K562 (cell line): Measurements from ENCODE around the gene DMGDH. TPM values are rescaled to one million over a fixed set of nuclear protein-coding genes. Genes with fewer than 3 reads are reported as not detected.

ENCODE experiments used
- ATAC-seq: fragments of 200-7000 bp; cut with Tn5 transposase; 3 replicates; pipeline ENCODE4 v1.9.1; 2020; ENCODE audit warnings: moderate library complexity
- BruUV-seq: library from RNA; stranded (reverse); fragments of 400-500 nt; replicated peaks from 2 replicates; lab custom pipeline; 2021; lab: Mats Ljungman, UMichigan
- CTCF ChIA-PET: fragments of 300-600 bp; formaldehyde crosslinking; extraction: SDS; loops from one replicate; lab custom pipeline; 2021; ENCODE audit warnings: low intra/inter-chr PET ratio; lab: Yijun Ruan, JAX
- POLR2A ChIA-PET: fragments of 300-600, 350-650 bp; sonication (Branson Sonifier 250); formaldehyde crosslinking; extraction: SDS; loops from one replicate; lab custom pipeline; 2021; ENCODE audit warnings: antibody characterized with exemption, inconsistent platforms; lab: Yijun Ruan, JAX
- DNase-seq, 4 experiments: peaks; one replicate each; pipeline versions ENCODE4 v3.0.0 to v3.0.0-alpha.2; 2011 to 2018; ENCODE audit warnings: low spot score in 3 of 4, mixed read lengths in 3 of 4; ENCODE audit errors: extremely low read depth in 1 of 4
- FAIRE-seq: peaks from 2 replicates; lab custom pipeline; 2011; peaks lifted over from hg19 to GRCh38; lab: Jason Lieb, UNC
- H2AFZ ChIP-seq: 2 replicates; pipeline ENCODE4 v1.6.0; 2011; ENCODE audit warnings: low read depth, low read length, control low read depth, inconsistent platforms
- H3K27ac ChIP-seq: fragments of 200-600 bp; 3 replicates; pipeline ENCODE4 v1.8.0; 2011; ENCODE audit warnings: low read depth, mild to moderate bottlenecking, control low read depth, inconsistent platforms, low read length, moderate library complexity, mixed read lengths; ENCODE audit errors: extremely low read depth
- H3K27me3 ChIP-seq, 2 experiments: fragments of 300-600 bp in 1 of 2; 2 replicates in 1 of 2; 3 replicates in 1 of 2; pipeline versions ENCODE4 v1.6.0 to v1.8.0; 2011; ENCODE audit warnings: inconsistent platforms in 2 of 2, low read length in 2 of 2, mild to moderate bottlenecking in 1 of 2, mixed read lengths in 1 of 2, moderate library complexity in 1 of 2; ENCODE audit not compliant: control insufficient read depth in 2 of 2, insufficient read depth in 2 of 2
- H3K36me3 ChIP-seq: fragments of 300-600 bp; 3 replicates; pipeline ENCODE4 v1.8.0; 2011; ENCODE audit warnings: mild to moderate bottlenecking, low read length, inconsistent platforms; ENCODE audit not compliant: control insufficient read depth, insufficient read depth
- H3K4me1 ChIP-seq, 2 experiments: fragments of 200-600 bp in 1 of 2; replicated peaks in 1 of 2; 2 replicates in 1 of 2; 3 replicates in 1 of 2; pipeline versions ENCODE4 v1.5.1 to v1.8.0; 2011; ENCODE audit warnings: inconsistent platforms in 2 of 2, low read length in 2 of 2, mild to moderate bottlenecking in 1 of 2, mixed read lengths in 1 of 2, moderate library complexity in 1 of 2; ENCODE audit not compliant: control insufficient read depth in 2 of 2, insufficient read depth in 2 of 2
- H3K4me2 ChIP-seq: 2 replicates; pipeline ENCODE4 v1.6.1; 2011; ENCODE audit warnings: low read length, control low read depth, inconsistent platforms, mixed read lengths; ENCODE audit not compliant: insufficient read depth
- H3K4me3 ChIP-seq: fragments of 200-600 bp; sonication (generic), shearing (Covaris generic); 2 replicates; pipeline ENCODE4 v1.5.1; 2016; ENCODE audit warnings: control low read depth, inconsistent platforms
- H3K79me2 ChIP-seq: fragments of 200-600 bp; 3 replicates; pipeline ENCODE4 v1.8.0; 2011; ENCODE audit warnings: low read length, inconsistent platforms; ENCODE audit not compliant: control insufficient read depth, insufficient read depth
- H3K9ac ChIP-seq, 2 experiments: 2 replicates each; pipeline versions ENCODE4 v1.6.0 to v1.6.1; 2011; ENCODE audit warnings: low read depth in 2 of 2, low read length in 2 of 2, control low read depth in 1 of 2, inconsistent platforms in 1 of 2, mild to moderate bottlenecking in 1 of 2, mixed read lengths in 1 of 2; ENCODE audit not compliant: insufficient read depth in 1 of 2
- H3K9me1 ChIP-seq: one replicate; pipeline ENCODE4 v1.6.0; 2011; ENCODE audit warnings: inconsistent platforms, mild to moderate bottlenecking, low read length, moderate library complexity; ENCODE audit not compliant: control insufficient read depth, insufficient read depth
- H3K9me3 ChIP-seq: replicated peaks from 2 replicates; pipeline ENCODE4 v1.5.1; 2011; ENCODE audit warnings: low read depth, low read length, inconsistent platforms; ENCODE audit not compliant: control insufficient read depth, insufficient read depth
- H4K20me1 ChIP-seq: replicated peaks from 2 replicates; pipeline ENCODE4 v1.6.1; 2011; ENCODE audit warnings: low read length, inconsistent platforms, mixed read lengths; ENCODE audit not compliant: control insufficient read depth, insufficient read depth
- ELF2 ChIP-seq: fragments of 250-450 bp; sonication (Bioruptor Pico); IDR thresholded peaks from 2 replicates; pipeline ENCODE4 v1.5.0; 2021; ENCODE audit warnings: mild to moderate bottlenecking
- ELF4 ChIP-seq: fragments of 450-650 bp; formaldehyde crosslinking; IDR thresholded peaks from 2 replicates; pipeline ENCODE4 v1.4.0; 2022; ENCODE audit warnings: missing genetic modification characterization
- EWSR1 ChIP-seq: fragments of 450-650 bp; IDR thresholded peaks from 2 replicates; pipeline ENCODE4 v1.6.1; 2018; ENCODE audit warnings: borderline replicate concordance, mild to moderate bottlenecking, low read depth, moderate library complexity; ENCODE audit not compliant: partially characterized antibody
- GTF2A2 ChIP-seq: IDR thresholded peaks from 2 replicates; pipeline ENCODE4 v1.6.1; 2016; ENCODE audit warnings: mild to moderate bottlenecking, missing genetic modification characterization, missing compliant biosample characterization
- HDAC6 ChIP-seq: IDR thresholded peaks from 2 replicates; pipeline ENCODE4 v1.6.1; 2012; ENCODE audit warnings: low read depth, mild to moderate bottlenecking, control low read depth, inconsistent platforms, low read length, moderate library complexity
- HNRNPLL ChIP-seq: fragments of 200-400 bp; formaldehyde crosslinking; IDR thresholded peaks from 2 replicates; pipeline ENCODE4 v1.6.1; 2017; ENCODE audit warnings: low read length, low read depth, mild to moderate bottlenecking; ENCODE audit not compliant: poor library complexity, severe bottlenecking
- MCM7 ChIP-seq, 2 experiments: fragments of 450-650 bp; IDR thresholded peaks; 2 replicates each; pipeline ENCODE4 v1.6.1; 2016 to 2018
- MLLT1 ChIP-seq, 2 experiments: fragments of 450-650 bp; IDR thresholded peaks; 2 replicates each; pipeline ENCODE4 v1.6.1; 2016
- PREB ChIP-seq: sonication (generic); formaldehyde crosslinking; IDR thresholded peaks from 2 replicates; pipeline ENCODE4 v1.8.1; 2023; ENCODE audit warnings: mild to moderate bottlenecking, missing genetic modification reagents
- SP2 ChIP-seq: IDR thresholded peaks from 2 replicates; pipeline ENCODE4 v1.6.1; 2011; ENCODE audit warnings: mild to moderate bottlenecking, low read depth, low read length, moderate library complexity; ENCODE audit not compliant: poor library complexity, severe bottlenecking; ENCODE audit errors: extremely low read depth
- TFAM ChIP-seq: fragments of 250-450 bp; sonication (Bioruptor Pico); conservative IDR thresholded peaks from 2 replicates; pipeline ENCODE4 v1.5.0; 2021; ENCODE audit warnings: mild to moderate bottlenecking, moderate library complexity
- XRCC3 ChIP-seq: fragments of 450-650 bp; IDR thresholded peaks from 2 replicates; pipeline ENCODE4 v1.6.1; 2017; ENCODE audit warnings: mild to moderate bottlenecking, moderate library complexity
- ZBTB9 ChIP-seq: fragments of 450-650 bp; formaldehyde crosslinking; IDR thresholded peaks from 2 replicates; pipeline ENCODE4 v1.4.0; 2020; ENCODE audit warnings: mild to moderate bottlenecking, moderate library complexity
- ZC3H11A ChIP-seq: IDR thresholded peaks from 2 replicates; pipeline ENCODE4 v1.6.1; 2012; ENCODE audit warnings: low read depth, low read length, improper control_type of control experiment
- ZNF41 ChIP-seq: fragments of 250-450 bp; sonication (Bioruptor Pico); conservative IDR thresholded peaks from 2 replicates; pipeline ENCODE4 v1.4.0; 2020; ENCODE audit warnings: mild to moderate bottlenecking
- ZSCAN32 ChIP-seq: fragments of 450-650 bp; formaldehyde crosslinking; IDR thresholded peaks from 2 replicates; pipeline ENCODE4 v1.4.0; 2020; ENCODE audit warnings: mild to moderate bottlenecking, moderate library complexity
- WGBS: fragments of 100-300 bp; shearing (Covaris generic); methylation state at CpG from one replicate; pipeline ENCODE4 v1.1.6; 2016; ENCODE audit warnings: low coverage, mixed read lengths; ENCODE audit not compliant: insufficient coverage; ENCODE audit errors: missing lambda C conversion rate; 5-methylcytosine and 5-hydroxymethylcytosine counted together
- in situ Hi-C: fragments of 300-500 bp; cut with MboI; formaldehyde crosslinking; loops from 4 replicates; pipeline ENCODE4 v1.15.0; 2018; ENCODE audit warnings: inconsistent platforms, mixed read lengths
- intact Hi-C: fragments of 100-400 bp; cut with micrococcal nuclease; formaldehyde crosslinking; loops from 2 replicates; pipeline ENCODE4 v1.14.2; 2022
- polyA plus RNA-seq, 8 experiments: library from polyadenylated mRNA; depleted of rRNA in 4 of 8; stranded (reverse) in 5 of 8; unstranded in 3 of 8; fragments of >200 nt; fragmentation: Nextera tagmentation in 2 of 8; fragmentation: Illumina TruSeq in 1 of 8; extraction: Ambion mirVana in 2 of 8; extraction: Trizol in 1 of 8; gene quantifications; 2 replicates each; pipeline versions ENCODE4 v1.2.1 to v1.2.3, GENCODE V29; 2011 to 2014; ENCODE audit warnings: inconsistent platforms in 1 of 8, missing spikeins in 1 of 8
- total RNA-seq, 7 experiments: library from RNA; depleted of rRNA in 6 of 7; stranded (reverse); fragments of >200 nt in 6 of 7; fragmentation: Illumina TruSeq in 2 of 7; extraction: Trizol in 2 of 7; gene quantifications; 2 replicates each; pipeline versions ENCODE4 v1.2.1 to v1.2.3, GENCODE V29; 2011 to 2021; ENCODE audit warnings: low replicate concordance in 1 of 7

The DMGDH gene
- total and polyA plus RNA-seq, 9 of the 15 experiments (the other 6 are each of a cell fraction or from before 2014, with no cell fraction given): 0.13 to 0.58 TPM; not detected in 7

- H4K20me1 ChIP-seq: no peaks in the 10 kb centered on the region; the same call in 1 of the 2 replicates
- TF ChIP-seq ELF2: no peak
- no peak for TF ChIP-seq MLLT1 (IDR thresholded peaks at IDR 0.05)
- no peak for TF ChIP-seq GTF2A2
- TF ChIP-seq ZBTB9 (CRISPR knock-in tag): no peak
- TF ChIP-seq ZSCAN32 (CRISPR knock-in tag): no peak
- TF ChIP-seq ZNF41 (CRISPR knock-in tag): no peak
- TF ChIP-seq MCM7 (IDR thresholded peaks at IDR 0.05): no peak
- no peak for TF ChIP-seq XRCC3
- no peak for TF ChIP-seq SP2
- TF ChIP-seq PREB (CRISPR knock-in tag): no peak
- no peak for TF ChIP-seq ELF4 (CRISPR knock-in tag)
- TF ChIP-seq TFAM (CRISPR knock-in tag): no peak
- no peak for TF ChIP-seq HDAC6
- TF ChIP-seq ZC3H11A: no peak
- no peak for TF ChIP-seq EWSR1
- no peak for TF ChIP-seq HNRNPLL
- H3K79me2 ChIP-seq: no peaks in the 10 kb centered on the region
- CTCF ChIA-PET: no interaction called here
- POLR2A ChIA-PET: interaction anchor here (0.6 to 2.3 kb wide), 2 partner anchors 9 to 1066 kb away, joined by 3 to 12 read pairs; partner anchors contain the start of gene ARSB
- no peaks in the 10 kb centered on the region for H3K4me1 ChIP-seq
- H3K4me3 ChIP-seq: no peak overlapping the region
- no peak for FAIRE-seq
- no peak for ATAC-seq
- H2AFZ ChIP-seq: no peak overlapping the region
- no peak overlapping the region for H3K9ac ChIP-seq
- no TSS peak for BruUV-seq
- no peak overlapping the region for H3K27ac ChIP-seq
- 18% methylated on average over 8 of the region's 8 CpGs for WGBS
- no peaks in the 10 kb centered on the region for H3K9me3 ChIP-seq
- H3K4me2 ChIP-seq: no peak overlapping the region
- H3K9me1 ChIP-seq: no peaks in the 10 kb centered on the region
- intact Hi-C loops: no loop called here
- no peaks in the 10 kb centered on the region for H3K36me3 ChIP-seq
- no peak for DNase-seq
- H3K27me3 ChIP-seq: peaks cover 12 to 17% of the 10 kb centered on the region in 2 experiments; a peak in 3 of 5 replicates
- in situ Hi-C loops: no loop called here
Measured at GRCh38 chr5:78975035-78975434, 94.4 kb downstream of the DMGDH start.
